ENCODE measurements around the gene SORCS2. TPM values are rescaled to one million over a fixed set of nuclear protein-coding genes. Genes with fewer than 3 reads are reported as not detected.

The SORCS2 gene
- total RNA-seq, 2 experiments from 2014 or later, result 0.03 TPM; not detected in 1

GRCh38 chr4:7328162-7328912, 136.0 kb downstream of the SORCS2 start:
- DNase-seq (ENCODE audit: low spot score), result no peak
- no peak overlapping the region for H3K4me3 ChIP-seq (ENCODE audit: low read depth, low read length, poor library complexity, severe bottlenecking)
- no peak overlapping the region for H3K27ac ChIP-seq (ENCODE audit: low read depth, low read length, poor library complexity, severe bottlenecking)
- no peaks in the 10 kb centered on the region for H3K79me2 ChIP-seq (ENCODE audit: insufficient read depth, low read depth, low read length)
- CTCF ChIA-PET (ENCODE audit: unreplicated experiment), result no interaction called here
- no peaks in the 10 kb centered on the region for H3K4me1 ChIP-seq (ENCODE audit: insufficient read depth, low read length, poor library complexity, severe bottlenecking)
- no TSS peak for BruUV-seq (replicated peaks)
- intact Hi-C loops (cut with micrococcal nuclease; ENCODE audit: unreplicated experiment), result no loop called here
- no peak overlapping the region for H2AFZ ChIP-seq (ENCODE audit: low read length)
- POLR2A ChIA-PET, result interaction anchor here (0.6 kb wide), 1 partner anchor 333 kb away, joined by 5 read pairs; no protein-coding TSS in a partner anchor
- no peak overlapping the region for H3K4me2 ChIP-seq (ENCODE audit: low read length)
- no peaks in the 10 kb centered on the region for H4K20me1 ChIP-seq (ENCODE audit: insufficient read depth, low read length)
- H3K36me3 ChIP-seq (ENCODE audit: insufficient read depth, low read length), result no peaks in the 10 kb centered on the region
- TF ChIP-seq CTCF (conservative IDR thresholded peaks at IDR 0.05; ENCODE audit: low read length) (no peak), EZH2phosphoT487 (IDR thresholded peaks at IDR 0.05; ENCODE audit: borderline replicate concordance, low read depth, low read length) (no peak)
- no peaks in the 10 kb centered on the region for H3K9me2 ChIP-seq (ENCODE audit: insufficient read depth, low read length)
- no peaks in the 10 kb centered on the region for H3K9me3 ChIP-seq (ENCODE audit: low read length)

- TF ChIP-seq EZH2phosphoT487 (IDR thresholded peaks at IDR 0.05; ENCODE audit: borderline replicate concordance, low read depth, low read length) (no peak), CTCF (conservative IDR thresholded peaks at IDR 0.05; ENCODE audit: low read length) (no peak)
- ChIA-PET CTCF (ENCODE audit: unreplicated experiment) (no interaction called here), POLR2A (no interaction called here)
- Histone ChIP-seq H3K36me3 (ENCODE audit: insufficient read depth, low read length) (no peaks in the 10 kb centered on the region), H2AFZ (ENCODE audit: low read length) (no peak overlapping the region), H3K27ac (ENCODE audit: low read depth, low read length, poor library complexity, severe bottlenecking) (no peak overlapping the region), H3K9me2 (ENCODE audit: insufficient read depth, low read length) (no peaks in the 10 kb centered on the region), H3K9me3 (ENCODE audit: low read length) (no peaks in the 10 kb centered on the region), H3K4me2 (ENCODE audit: low read length) (no peak overlapping the region), H3K79me2 (ENCODE audit: insufficient read depth, low read depth, low read length) (no peaks in the 10 kb centered on the region), H4K20me1 (ENCODE audit: insufficient read depth, low read length) (no peaks in the 10 kb centered on the region), H3K4me1 (ENCODE audit: insufficient read depth, low read length, poor library complexity, severe bottlenecking) (no peaks in the 10 kb centered on the region), H3K4me3 (ENCODE audit: low read depth, low read length, poor library complexity, severe bottlenecking) (no peak overlapping the region)
- no TSS peak for BruUV-seq (replicated peaks)
- intact Hi-C loops (cut with micrococcal nuclease; ENCODE audit: unreplicated experiment), result no loop called here
- no peak for DNase-seq (ENCODE audit: low spot score)
Observed at GRCh38 chr4:7328913-7329638, 136.7 kb downstream of the SORCS2 start.

All from OCI-LY7 (cell line).